RWPE1 (cell line): ENCODE results near the gene TAS2R60.

Experiments used
- CTCF ChIA-PET: fragments of 350-600 bp; sonication (Branson Sonifier 250); formaldehyde crosslinking; extraction: SDS; loops from one replicate; lab custom pipeline; 2021; lab: Yijun Ruan, JAX
- POLR2A ChIA-PET: fragments of 400-600 bp; formaldehyde crosslinking; extraction: SDS; loops from one replicate; lab custom pipeline; 2020; ENCODE audit warnings: antibody characterized with exemption; ENCODE audit not compliant: low non-redundant PET; lab: Yijun Ruan, JAX
- DNase-seq: peaks from one replicate; pipeline ENCODE4 v3.0.0; 2012; ENCODE audit warnings: low spot score
- H3K27ac ChIP-seq: fragments of 450-650 bp; 2 replicates; pipeline ENCODE4 v1.5.1; 2017
- TF ChIP-seq, protein P1 (sequence below): fragments of 450-650 bp; conservative IDR thresholded peaks from 2 replicates; pipeline ENCODE4 v1.5.1; 2017; ENCODE audit warnings: low read depth, mild to moderate bottlenecking

The TAS2R60 gene

DNA sequence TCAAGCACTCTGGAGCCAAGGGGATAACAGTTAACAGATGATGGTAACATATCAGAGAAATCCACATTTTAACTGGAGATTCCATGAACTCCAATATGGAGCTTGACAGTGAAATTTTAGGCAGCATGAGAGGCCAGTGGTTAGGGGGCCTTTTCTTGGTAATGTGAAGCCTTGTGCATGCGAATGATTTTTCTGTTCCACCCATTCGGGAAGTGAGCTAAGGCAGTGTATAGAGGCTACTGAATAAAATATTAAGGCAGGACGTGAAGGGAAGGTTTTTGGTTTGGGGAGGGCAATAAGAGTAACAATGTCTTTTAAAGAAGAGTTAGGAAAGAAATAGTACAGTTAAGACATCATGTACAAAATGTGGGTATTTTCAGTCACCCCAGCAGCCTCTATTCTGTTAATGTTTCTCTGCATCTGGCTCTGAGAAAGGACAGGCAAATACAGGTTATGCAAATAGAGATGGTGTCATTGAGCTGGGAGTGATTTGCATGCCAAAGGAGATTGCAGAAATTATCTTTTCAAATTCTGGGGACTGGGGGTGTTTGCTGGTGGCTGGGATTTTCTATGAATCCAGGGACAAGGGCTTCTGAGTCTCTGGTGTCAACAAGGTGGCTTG, 6.8 kb upstream of the TAS2R60 start:
- TF ChIP-seq, protein P1, sequence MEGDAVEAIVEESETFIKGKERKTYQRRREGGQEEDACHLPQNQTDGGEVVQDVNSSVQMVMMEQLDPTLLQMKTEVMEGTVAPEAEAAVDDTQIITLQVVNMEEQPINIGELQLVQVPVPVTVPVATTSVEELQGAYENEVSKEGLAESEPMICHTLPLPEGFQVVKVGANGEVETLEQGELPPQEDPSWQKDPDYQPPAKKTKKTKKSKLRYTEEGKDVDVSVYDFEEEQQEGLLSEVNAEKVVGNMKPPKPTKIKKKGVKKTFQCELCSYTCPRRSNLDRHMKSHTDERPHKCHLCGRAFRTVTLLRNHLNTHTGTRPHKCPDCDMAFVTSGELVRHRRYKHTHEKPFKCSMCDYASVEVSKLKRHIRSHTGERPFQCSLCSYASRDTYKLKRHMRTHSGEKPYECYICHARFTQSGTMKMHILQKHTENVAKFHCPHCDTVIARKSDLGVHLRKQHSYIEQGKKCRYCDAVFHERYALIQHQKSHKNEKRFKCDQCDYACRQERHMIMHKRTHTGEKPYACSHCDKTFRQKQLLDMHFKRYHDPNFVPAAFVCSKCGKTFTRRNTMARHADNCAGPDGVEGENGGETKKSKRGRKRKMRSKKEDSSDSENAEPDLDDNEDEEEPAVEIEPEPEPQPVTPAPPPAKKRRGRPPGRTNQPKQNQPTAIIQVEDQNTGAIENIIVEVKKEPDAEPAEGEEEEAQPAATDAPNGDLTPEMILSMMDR, result no peak
- ChIA-PET POLR2A (no interaction called here), CTCF (no interaction called here)
- no peak overlapping the region for H3K27ac ChIP-seq
- DNase-seq, result no peak

DNA sequence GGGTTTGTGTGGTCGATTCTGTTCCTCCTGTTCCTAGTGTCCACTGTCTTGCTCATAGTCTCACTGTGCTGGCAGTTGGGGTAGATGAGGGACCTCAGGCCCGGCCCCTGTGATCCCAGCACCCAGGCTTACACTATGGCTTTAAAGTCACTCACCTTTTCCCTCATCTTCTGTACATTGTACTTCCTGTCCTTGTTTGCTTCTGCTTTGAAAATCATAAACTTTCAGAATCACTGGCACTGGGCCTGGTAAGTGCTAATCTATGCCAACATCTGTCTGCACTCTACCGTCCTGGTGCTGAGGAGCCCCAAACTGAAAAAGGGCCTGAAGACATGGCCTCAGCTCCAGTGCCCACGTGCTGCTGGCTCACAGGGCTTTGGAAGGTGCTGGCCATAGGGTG, 5.7 kb upstream of the TAS2R60 start:
- ChIA-PET POLR2A (no interaction called here), CTCF (no interaction called here)
- TF ChIP-seq, protein P1, result no peak
- DNase-seq, result no peak
- H3K27ac ChIP-seq, result 0 out of 2 replicates have a peak overlapping the region, but pooled peaks have one; percentile 6

DNA sequence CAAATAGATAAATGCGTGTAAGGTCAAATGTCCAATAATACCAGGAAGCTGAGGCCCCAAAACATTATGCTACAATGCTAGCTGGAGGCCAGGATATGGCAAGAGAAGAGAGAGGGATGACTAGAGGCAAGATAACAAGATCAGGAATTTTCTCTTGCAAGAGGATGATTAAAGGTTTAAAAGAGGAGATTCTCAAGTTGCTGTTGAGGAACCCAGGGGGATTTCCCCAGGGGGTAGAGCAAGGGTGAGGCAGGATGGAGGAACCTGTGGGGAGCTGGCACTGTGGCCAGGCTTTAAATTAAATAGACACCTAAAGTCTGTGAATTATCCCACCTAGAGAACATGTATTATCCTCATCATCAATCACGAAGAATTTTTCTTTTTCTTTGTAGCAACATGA, 3.4 kb upstream of the TAS2R60 start:
- ChIA-PET CTCF (no interaction called here), POLR2A (no interaction called here)
- no peak overlapping the region for H3K27ac ChIP-seq
- no peak for DNase-seq
- TF ChIP-seq, protein P1, result no peak

DNA sequence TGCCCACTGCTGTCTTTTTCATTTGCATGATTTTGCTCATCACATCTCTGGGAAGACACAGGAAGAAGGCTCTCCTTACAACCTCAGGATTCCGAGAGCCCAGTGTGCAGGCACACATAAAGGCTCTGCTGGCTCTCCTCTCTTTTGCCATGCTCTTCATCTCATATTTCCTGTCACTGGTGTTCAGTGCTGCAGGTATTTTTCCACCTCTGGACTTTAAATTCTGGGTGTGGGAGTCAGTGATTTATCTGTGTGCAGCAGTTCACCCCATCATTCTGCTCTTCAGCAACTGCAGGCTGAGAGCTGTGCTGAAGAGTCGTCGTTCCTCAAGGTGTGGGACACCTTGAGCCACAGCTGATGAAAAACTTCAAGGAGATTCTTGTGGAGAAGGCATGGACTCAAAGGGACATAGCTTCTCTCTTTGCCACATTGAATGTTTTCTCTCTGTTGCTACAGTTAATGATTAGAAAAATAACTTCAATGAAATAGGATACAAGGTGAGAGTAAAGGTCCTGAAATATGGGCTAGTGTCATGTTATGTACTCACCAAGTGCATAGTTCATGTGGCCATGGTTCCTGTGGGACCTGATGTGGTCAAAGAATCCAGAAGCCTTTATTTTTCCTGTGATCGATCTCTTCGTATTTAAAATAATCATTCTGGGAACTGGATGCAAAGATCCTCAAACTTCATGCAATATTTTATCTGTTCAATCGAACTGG, 970 bp downstream of the TAS2R60 start:
- TF ChIP-seq, protein P1, result no peak
- ChIA-PET CTCF (no interaction called here), POLR2A (no interaction called here)
- no peak for DNase-seq
- no peak overlapping the region for H3K27ac ChIP-seq

DNA sequence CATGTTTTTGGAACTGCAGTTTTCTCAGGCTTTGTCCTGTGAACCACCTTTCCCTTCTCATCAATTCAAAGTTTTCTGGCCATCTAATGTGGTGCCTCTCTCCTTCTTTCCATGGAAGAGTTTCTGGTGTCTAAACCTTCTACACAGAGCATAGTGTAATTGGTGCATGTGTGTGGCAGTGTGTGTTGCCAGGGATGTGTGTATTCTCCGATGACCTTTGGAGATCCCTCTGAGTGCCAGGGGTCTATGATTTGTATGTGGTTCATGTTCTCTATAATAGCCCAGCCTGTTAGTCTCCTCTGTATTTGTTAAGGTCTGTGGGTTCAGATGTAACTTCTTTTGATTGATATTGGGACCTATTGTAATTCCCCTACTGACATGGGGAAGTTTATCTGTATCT, 1.5 kb downstream of the TAS2R60 start:
- ChIA-PET POLR2A (no interaction called here), CTCF (no interaction called here)
- no peak for DNase-seq
- no peak overlapping the region for H3K27ac ChIP-seq
- TF ChIP-seq, protein P1, result no peak

DNA sequence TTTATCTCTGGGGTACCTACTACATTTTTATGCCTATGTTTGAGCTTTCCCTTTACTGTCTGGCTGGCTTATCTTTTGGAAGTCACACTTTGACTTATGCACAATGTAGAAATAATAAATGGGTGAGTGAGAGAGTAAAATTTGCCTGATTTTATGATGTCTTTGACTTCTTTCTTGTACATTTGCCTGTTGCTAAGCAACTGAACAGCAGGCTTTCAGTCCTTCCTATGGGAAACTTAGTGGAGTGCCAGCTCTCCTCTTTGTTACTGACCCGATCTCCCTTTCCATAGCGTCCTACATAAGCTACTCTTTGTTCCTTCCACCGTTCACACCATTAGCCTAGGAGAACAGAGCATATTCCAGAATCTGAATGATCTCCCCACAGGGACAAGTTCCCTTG, 4.2 kb downstream of the TAS2R60 start:
- no peak for DNase-seq
- POLR2A ChIA-PET, result no interaction called here
- CTCF ChIA-PET, result no interaction called here

More for the DNA sequence above, 4.2 kb downstream of the TAS2R60 start:
- TF ChIP-seq, protein P1, result no peak
- no peak overlapping the region for H3K27ac ChIP-seq
